BLaER1 (cell line): ENCODE results near the gene ATP6V0A1.
A peak's percentile ranks its signal among the peaks of the same experiment; 100 is the strongest.

Experiments
- H3K27ac ChIP-seq: shearing (Covaris generic); formaldehyde crosslinking; 2 replicates; pipeline ENCODE4 v1.8.1; 2022
- H3K27me3 ChIP-seq: shearing (Covaris generic); formaldehyde crosslinking; 2 replicates; pipeline ENCODE4 v1.8.1; 2022
- H3K36me3 ChIP-seq: shearing (Covaris generic); formaldehyde crosslinking; 2 replicates; pipeline ENCODE4 v1.8.1; 2022
- H3K4me1 ChIP-seq: shearing (Covaris generic); formaldehyde crosslinking; 2 replicates; pipeline ENCODE4 v1.8.1; 2022
- H3K4me2 ChIP-seq: shearing (Covaris generic); formaldehyde crosslinking; 2 replicates; pipeline ENCODE4 v1.8.1; 2022
- H3K4me3 ChIP-seq: shearing (Covaris generic); formaldehyde crosslinking; 2 replicates; pipeline ENCODE4 v1.8.1; 2022
- H3K9ac ChIP-seq: shearing (Covaris generic); formaldehyde crosslinking; 2 replicates; pipeline ENCODE4 v1.8.1; 2022
- H3K9me3 ChIP-seq: shearing (Covaris generic); formaldehyde crosslinking; 2 replicates; pipeline ENCODE4 v1.8.1; 2022
- H4K20me1 ChIP-seq: shearing (Covaris generic); formaldehyde crosslinking; 2 replicates; pipeline ENCODE4 v1.8.1; 2022
- Cebpa-rat ChIP-seq: shearing (Covaris generic); IDR thresholded peaks from 2 replicates; pipeline ENCODE4 v1.8.1; 2022

The ATP6V0A1 gene

GRCh38 chr17:42421507-42422338, 37.0 kb upstream of the ATP6V0A1 start:
- TF ChIP-seq Cebpa-rat: no peak
- Histone ChIP-seq H3K27ac (no peak overlapping the region), H3K9me3 (no peaks in the 10 kb centered on the region), H3K27me3 (peaks cover 72% of the 10 kb centered on the region), H3K4me1 (no peaks in the 10 kb centered on the region), H4K20me1 (peaks cover 17% of the 10 kb centered on the region; the same call in 1 of the 2 replicates), H3K9ac (no peak overlapping the region), H3K4me3 (no peak overlapping the region), H3K4me2 (no peak overlapping the region), H3K36me3 (no peaks in the 10 kb centered on the region)

GRCh38 chr17:42422412-42422957, 36.2 kb upstream of the ATP6V0A1 start:
- Histone ChIP-seq H3K4me2 (no peak overlapping the region), H3K36me3 (no peaks in the 10 kb centered on the region), H3K9ac (no peak overlapping the region), H4K20me1 (peaks cover 17% of the 10 kb centered on the region; the same call in 1 of the 2 replicates), H3K4me3 (no peak overlapping the region), H3K27ac (no peak overlapping the region), H3K27me3 (peaks cover 72% of the 10 kb centered on the region), H3K4me1 (no peaks in the 10 kb centered on the region), H3K9me3 (no peaks in the 10 kb centered on the region)
- TF ChIP-seq Cebpa-rat: no peak

- Histone ChIP-seq H4K20me1 (peaks cover 17% of the 10 kb centered on the region; the same call in 1 of the 2 replicates), H3K9ac (no peak within 1 kb of the TSS), H3K4me3 (no peak within 1 kb of the TSS), H3K27ac (no peak within 1 kb of the TSS), H3K36me3 (no peaks in the 10 kb centered on the region), H3K4me1 (no peaks in the 10 kb centered on the region), H3K9me3 (no peaks in the 10 kb centered on the region), H3K4me2 (no peak within 1 kb of the TSS), H3K27me3 (peaks cover 72% of the 10 kb centered on the region)
- no peak for TF ChIP-seq Cebpa-rat
Measured at GRCh38 chr17:42422958-42423712, 35.5 kb upstream of the ATP6V0A1 start, which contains the start of gene CAVIN1. Gene CAVIN1, minus strand, starts transcription at chr17:42423256. Its CDS starts 159 bp downstream, at chr17:42423097.

GRCh38 chr17:42423766-42424165, 34.9 kb upstream of the ATP6V0A1 start:
- Histone ChIP-seq H4K20me1 (peaks cover 17% of the 10 kb centered on the region; the same call in 1 of the 2 replicates), H3K4me1 (no peaks in the 10 kb centered on the region), H3K4me2 (no peak overlapping the region), H3K9ac (no peak overlapping the region), H3K4me3 (no peak overlapping the region), H3K27ac (no peak overlapping the region), H3K36me3 (no peaks in the 10 kb centered on the region), H3K9me3 (no peaks in the 10 kb centered on the region), H3K27me3 (peaks cover 72% of the 10 kb centered on the region)
- no peak for TF ChIP-seq Cebpa-rat

- Histone ChIP-seq H3K9ac (no peak overlapping the region), H3K4me3 (no peak overlapping the region), H4K20me1 (peaks cover 17% of the 10 kb centered on the region; the same call in 1 of the 2 replicates), H3K27me3 (peaks cover 59% of the 10 kb centered on the region), H3K27ac (no peak overlapping the region), H3K36me3 (no peaks in the 10 kb centered on the region), H3K4me2 (no peak overlapping the region), H3K4me1 (0 out of 2 replicates have a peak, but pooled peaks cover 3% of the 10 kb centered on the region), H3K9me3 (no peaks in the 10 kb centered on the region)
- no peak for TF ChIP-seq Cebpa-rat
Measured at GRCh38 chr17:42424991-42425610, 33.6 kb upstream of the ATP6V0A1 start.

- Histone ChIP-seq H3K9me3 (no peaks in the 10 kb centered on the region), H3K9ac (no peak overlapping the region), H3K27ac (no peak overlapping the region), H3K4me3 (no peak overlapping the region), H3K36me3 (no peaks in the 10 kb centered on the region), H3K27me3 (peaks cover 26% of the 10 kb centered on the region), H3K4me2 (no peak overlapping the region), H4K20me1 (peaks cover under 1% of the 10 kb centered on the region; the same call in 1 of the 2 replicates), H3K4me1 (peaks cover 10% of the 10 kb centered on the region; the same call in 1 of the 2 replicates)
- no peak for TF ChIP-seq Cebpa-rat
Measured at GRCh38 chr17:42428141-42428944, 30.3 kb upstream of the ATP6V0A1 start.

- Histone ChIP-seq H3K27me3 (peaks cover 11% of the 10 kb centered on the region), H4K20me1 (no peaks in the 10 kb centered on the region), H3K4me2 (peak overlapping the region; percentile 10; the same call in 1 of the 2 replicates), H3K9ac (no peak overlapping the region), H3K9me3 (no peaks in the 10 kb centered on the region), H3K36me3 (no peaks in the 10 kb centered on the region), H3K4me3 (no peak overlapping the region), H3K4me1 (peaks cover 10% of the 10 kb centered on the region; the same call in 1 of the 2 replicates), H3K27ac (no peak overlapping the region)
- no peak for TF ChIP-seq Cebpa-rat
Measured at GRCh38 chr17:42429726-42430447, 28.8 kb upstream of the ATP6V0A1 start.

GRCh38 chr17:42431758-42432161, 26.9 kb upstream of the ATP6V0A1 start:
- peaks cover 10% of the 10 kb centered on the region; the same call in 1 of the 2 replicates for H3K4me1 ChIP-seq
- H4K20me1 ChIP-seq: no peaks in the 10 kb centered on the region
- TF ChIP-seq Cebpa-rat: no peak
- H3K9me3 ChIP-seq: no peaks in the 10 kb centered on the region
- no peak overlapping the region for H3K4me2 ChIP-seq
- H3K27ac ChIP-seq: no peak overlapping the region
- no peak overlapping the region for H3K9ac ChIP-seq
- no peaks in the 10 kb centered on the region for H3K36me3 ChIP-seq
- H3K4me3 ChIP-seq: no peak overlapping the region
- H3K27me3 ChIP-seq: no peaks in the 10 kb centered on the region
